ENCODE data around the gene NDUFAF8.

The NDUFAF8 gene

GRCh38 chr17:81277946-81278693 lies 39.0 kb downstream of the NDUFAF8 start:
- DNase-seq (ENCODE audit: low read depth), result no peak

- DNase-seq (ENCODE audit: low read depth), result no peak
Measured at GRCh38 chr17:81278831-81279230, 39.7 kb downstream of the NDUFAF8 start.

DNA sequence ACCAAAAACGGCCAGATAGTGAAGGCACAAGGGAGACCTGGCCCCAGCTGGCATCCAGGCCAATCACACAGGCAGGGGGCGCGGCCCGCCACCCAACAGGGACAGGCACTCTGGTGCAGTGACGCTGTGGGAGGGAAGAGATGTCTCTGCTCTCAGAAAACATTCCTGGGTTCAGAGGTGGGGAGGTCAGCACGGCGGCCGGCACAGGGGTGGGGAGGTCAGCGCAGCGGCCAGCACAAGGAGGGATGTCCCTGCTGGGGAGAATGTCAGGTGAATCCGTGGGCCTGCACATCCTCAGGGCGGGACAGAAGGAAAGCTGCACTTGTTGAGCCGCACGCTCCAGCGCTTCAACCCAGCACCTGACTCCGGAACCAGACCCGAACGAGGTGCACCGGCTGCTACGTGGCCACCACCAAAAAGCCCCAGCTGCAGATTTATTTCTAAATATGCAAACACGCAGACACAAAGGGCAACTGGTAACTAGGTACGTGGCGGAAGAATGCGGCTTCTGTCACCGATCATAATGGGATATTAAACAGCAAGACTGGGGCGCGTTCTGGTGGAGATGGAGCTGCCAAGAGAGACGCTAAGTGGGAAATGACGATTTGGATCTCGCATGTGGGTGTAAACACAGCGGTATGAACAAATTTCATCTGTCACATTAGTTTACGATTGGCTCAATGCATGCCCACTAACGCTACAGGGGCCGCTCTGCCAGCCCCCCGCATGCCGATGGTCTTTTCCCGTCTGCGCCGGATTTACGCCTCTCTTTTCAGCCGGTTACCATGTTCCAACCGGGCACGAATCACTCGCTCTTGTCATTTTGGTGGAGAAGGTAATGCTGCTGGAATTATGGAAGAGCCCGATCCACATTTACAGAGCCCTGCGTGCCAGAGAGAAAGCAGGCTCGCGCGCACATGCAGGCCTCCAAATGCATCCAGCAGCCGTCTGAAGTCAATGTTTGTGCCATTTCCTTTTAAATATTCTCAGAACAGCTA lies 40.5 kb downstream of the NDUFAF8 start:
- DNase-seq (ENCODE audit: low read depth), result no peak

DNA sequence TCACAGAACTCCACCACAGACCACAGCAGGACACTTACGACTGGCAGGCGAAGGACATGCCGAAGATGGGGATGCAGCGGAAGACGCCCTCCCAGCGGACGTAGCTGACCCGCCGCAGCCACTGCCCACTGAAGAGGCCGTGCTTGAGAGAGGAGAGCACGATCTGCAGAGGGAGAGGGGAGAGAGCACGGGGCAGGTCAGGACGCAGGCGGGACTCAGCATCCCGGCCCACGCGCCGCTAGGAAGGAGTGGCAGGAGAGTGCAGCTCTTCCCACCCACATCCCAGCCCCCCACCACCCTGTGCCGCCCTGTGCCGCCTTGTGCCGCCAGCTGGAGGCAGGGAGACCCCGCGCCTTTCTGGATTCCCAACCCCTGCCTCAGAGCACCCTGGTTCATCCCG lies 41.5 kb downstream of the NDUFAF8 start:
- no peak for DNase-seq (ENCODE audit: low read depth)

- no peak for DNase-seq (ENCODE audit: low read depth)
Measured at GRCh38 chr17:81282141-81282540, 43.0 kb downstream of the NDUFAF8 start.

GRCh38 chr17:81282876-81283275 lies 43.8 kb downstream of the NDUFAF8 start:
- DNase-seq (ENCODE audit: low read depth), result no peak

GRCh38 chr17:81285179-81285878 lies 46.2 kb downstream of the NDUFAF8 start:
- peak; percentile 71 for DNase-seq (ENCODE audit: low read depth)

GRCh38 chr17:81285894-81286293 lies 46.8 kb downstream of the NDUFAF8 start:
- no peak for DNase-seq (ENCODE audit: low read depth)

DNA sequence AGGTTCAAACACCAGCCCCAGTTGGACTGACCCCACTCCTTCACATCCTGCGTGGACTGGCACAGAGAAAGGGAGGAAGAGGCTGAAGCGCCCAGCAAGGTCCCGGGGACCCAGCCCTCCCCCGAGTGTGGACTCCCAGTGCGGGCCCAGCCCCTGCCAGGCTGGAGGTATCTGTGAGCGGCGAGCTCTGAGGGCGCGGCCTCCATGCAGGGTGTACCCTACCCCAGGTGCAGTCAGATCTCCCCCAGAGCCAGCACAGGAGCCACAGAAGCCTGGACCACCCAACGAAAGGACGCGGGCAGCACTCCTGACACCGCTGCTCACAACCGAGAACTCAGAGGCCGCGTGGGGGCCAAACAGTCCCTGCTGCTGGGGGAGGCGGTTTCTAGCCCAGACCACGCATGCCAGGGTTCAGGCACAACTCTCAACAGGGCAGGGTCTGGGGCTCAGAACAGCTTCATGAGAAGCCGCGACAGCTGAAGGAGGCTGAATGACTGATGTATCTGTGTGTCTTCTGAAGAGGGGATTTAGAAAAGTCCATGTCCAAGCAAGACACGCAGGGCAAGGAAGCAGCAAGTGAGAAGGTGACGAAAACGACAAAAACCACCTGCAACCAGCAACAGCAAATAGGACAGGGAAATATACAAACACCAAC lies 47.5 kb downstream of the NDUFAF8 start:
- no peak for DNase-seq (ENCODE audit: low read depth)

GRCh38 chr17:81287152-81287551 lies 48.0 kb downstream of the NDUFAF8 start:
- no peak for DNase-seq (ENCODE audit: low read depth)

DNA sequence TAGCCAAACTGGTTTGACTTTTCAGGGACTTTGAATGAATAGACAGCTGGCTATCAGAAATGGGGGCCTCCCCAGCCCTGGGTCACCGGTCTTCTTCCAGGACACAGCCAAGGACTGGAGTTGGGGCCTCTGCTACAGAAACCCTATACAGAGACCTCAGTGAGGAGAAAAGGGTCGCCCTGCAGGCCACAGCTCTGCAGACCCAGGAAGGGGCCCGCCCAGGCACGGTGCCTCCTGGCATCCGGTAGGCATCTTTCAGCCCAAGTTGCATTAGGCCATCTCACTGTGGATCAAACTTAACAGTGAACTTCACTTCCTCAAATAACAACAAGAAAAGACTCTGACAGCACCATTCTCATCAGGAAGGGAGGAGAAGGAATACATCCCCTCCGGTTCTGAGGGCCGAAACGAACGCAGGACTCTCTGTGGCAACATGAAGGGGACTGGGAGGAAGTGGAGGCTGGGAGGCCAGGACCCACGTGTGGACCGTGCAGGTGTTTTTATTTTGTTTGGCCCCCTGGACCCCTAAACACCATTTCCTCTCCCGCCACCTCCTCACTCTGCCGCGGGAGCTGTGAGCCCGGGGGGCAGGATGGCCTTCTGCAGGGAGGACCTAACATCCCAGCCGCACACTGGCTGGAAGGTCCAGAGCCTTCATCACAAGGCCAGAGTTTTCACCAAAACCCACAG lies 48.8 kb downstream of the NDUFAF8 start:
- no peak for DNase-seq (ENCODE audit: low read depth)

GRCh38 chr17:81288715-81289114 lies 49.6 kb downstream of the NDUFAF8 start:
- DNase-seq (ENCODE audit: low read depth), result no peak

- no peak for DNase-seq (ENCODE audit: low read depth)
Measured at GRCh38 chr17:81289627-81290026, 50.5 kb downstream of the NDUFAF8 start.

- DNase-seq (ENCODE audit: low read depth), result no peak
Measured at GRCh38 chr17:81290230-81290629, 51.1 kb downstream of the NDUFAF8 start.
